HG02798 (cell line): ENCODE results near the gene COX7B.
"Not testable (repeated sequence)": the region's sequence is repeated elsewhere in the genome, so short reads cannot be mapped to it uniquely, and the experiment has no call there.

Source experiments
- ATAC-seq: cut with Tn5 transposase; IDR thresholded peaks from one replicate; pipeline ENCODE4 v1.9.1; 2021; ENCODE audit warnings: mild to moderate bottlenecking; ENCODE audit not compliant: unreplicated experiment, poor library complexity

Gene COX7B

DNA sequence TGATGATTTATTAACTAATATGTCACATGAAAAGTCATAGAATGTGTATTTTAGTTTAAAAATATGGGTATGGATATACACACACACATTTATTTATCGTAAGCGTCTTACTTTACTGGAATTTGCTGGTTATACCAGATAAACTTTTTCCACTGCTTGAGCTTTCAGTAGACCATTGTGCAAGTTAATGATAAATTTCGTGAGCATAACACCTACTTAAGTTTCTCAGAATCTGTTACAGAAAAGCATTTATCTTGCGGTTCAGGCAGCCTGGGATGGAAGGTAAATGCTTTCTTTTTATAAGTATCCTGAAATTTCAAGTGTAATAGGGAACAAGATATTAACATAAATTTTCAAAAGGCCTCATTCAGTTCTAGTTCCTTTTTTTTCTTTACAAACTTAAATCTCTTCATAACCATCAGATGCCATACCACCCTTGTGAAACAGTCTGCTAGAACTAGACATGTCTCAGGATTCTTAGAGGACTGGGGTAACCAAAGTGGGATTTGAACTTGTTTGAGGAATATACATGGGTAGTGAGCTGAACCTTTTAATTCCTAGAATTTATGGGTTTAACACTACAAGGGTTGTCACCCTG lies 38.9 kb downstream of the COX7B start:
- ATAC-seq: no peak

DNA sequence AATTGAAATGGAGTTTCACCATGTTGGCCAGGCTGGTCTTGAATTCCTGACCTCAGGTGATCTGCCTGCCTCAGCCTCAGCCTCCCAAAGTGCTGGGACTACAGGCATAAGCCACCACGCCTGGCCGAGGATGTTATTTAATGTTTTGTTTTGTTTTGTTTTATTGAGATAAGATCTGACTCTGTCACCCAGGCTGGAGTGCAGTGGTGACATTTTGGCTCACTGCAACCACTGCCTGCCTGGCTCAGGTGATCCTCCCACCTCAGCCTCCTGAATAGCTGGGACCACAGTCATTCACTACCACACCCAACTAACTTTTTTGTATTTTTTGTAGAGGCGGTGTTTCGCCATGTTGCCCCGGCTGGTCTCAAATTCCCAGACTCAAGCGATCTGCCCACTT lies 45.8 kb downstream of the COX7B start:
- ATAC-seq: not testable (repeated sequence)

DNA sequence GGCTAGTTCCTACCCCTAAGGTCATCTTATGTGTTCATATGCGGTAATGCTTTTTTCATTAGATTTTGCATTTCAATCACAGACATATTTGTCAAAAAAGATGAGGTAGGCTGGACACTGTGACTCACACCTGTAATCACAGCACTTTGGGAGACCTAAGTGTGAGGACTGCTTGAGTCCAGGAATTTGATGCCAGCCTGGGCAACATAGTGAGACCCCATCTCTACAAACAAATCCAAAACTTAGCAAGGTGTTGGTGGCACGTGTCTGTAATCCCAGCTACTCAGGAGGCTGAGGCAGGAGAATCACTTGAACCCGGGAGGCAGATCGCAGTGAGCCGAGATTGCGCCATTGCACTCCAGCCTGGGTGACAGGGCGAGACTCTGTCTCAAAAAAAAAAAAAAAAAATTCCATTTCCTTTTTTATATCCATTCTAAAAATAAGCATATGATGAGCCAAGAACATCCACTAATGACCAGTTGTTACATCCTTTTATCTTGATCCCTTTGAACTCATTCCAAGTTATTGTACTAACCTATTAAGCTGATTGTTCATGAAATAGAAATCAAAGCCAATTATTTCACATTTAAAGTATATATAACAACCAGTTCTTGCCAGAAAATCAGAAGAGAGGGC lies 46.8 kb downstream of the COX7B start:
- no peak for ATAC-seq

DNA sequence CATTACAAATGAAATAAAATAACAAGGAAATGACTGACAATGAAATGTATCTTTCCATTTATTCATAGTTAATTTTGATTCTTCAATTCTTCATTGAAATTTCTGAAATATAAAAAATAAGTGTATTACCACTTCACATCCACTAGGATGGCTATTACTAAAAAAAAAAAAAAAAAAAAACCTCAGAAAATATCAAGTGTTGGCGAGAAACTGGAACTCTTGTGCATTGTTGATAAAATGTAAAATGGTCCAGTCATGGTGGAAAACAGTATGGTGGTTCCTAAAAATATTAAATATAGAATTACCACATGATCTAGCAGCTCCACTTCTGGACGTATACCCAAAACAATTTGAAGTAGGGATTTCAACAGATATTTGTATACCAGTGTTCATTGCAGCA lies 47.3 kb downstream of the COX7B start:
- ATAC-seq: no peak

DNA sequence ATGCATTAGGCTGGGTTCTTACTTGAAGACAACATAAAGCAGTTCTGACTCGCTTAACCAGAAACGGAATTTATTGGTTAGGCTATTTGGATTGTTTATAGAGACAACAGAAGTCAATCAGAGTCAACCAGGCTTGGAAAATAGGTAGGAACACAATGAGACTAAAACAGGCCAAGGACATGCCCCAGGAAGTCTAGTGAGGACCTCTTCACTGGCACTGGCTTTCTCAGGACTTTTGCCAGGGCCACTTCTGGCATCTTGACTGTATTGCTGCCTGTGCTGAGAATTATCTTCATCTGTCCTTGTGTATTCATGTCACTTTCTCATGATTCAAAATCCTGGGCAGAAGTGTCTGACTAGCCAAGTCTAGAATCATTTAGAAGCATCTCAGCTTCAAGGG lies 50.6 kb downstream of the COX7B start:
- ATAC-seq: no peak

DNA sequence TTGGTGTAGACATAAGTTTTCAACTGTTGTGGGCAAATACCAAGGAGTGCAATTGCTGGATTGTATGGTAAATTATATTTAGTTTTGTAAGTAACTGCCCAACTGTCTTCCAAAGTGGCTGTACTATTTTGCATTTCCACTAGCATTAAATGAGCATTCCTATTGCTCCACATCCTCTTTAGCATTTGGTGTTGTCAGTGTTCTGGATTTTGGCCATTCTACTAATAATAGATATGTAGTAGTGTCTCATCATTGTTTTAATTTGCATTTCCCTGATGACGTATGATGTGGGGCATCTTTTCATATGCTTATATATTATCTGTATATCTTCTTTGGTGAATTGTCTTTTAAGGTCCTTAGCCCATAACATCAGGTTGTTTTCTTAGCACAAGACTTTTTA lies 52.9 kb downstream of the COX7B start:
- no peak for ATAC-seq

DNA sequence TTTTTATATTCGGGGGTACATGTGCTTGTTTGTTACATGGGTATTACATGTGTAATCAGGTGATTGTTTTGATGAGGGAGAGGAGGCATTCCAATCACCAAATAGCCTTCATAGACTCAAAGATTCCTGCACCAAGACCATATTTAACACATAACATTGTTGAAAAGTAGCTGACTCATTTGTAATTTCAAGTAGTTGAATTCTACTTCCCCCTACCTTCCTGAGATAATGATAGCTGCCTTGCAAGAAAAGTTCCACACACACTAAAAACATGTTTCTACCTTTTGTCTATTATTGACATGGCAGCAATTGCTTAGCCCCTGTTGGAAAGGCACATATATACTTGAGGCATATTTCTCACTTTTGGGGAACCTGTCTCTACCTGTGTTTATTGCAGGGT lies 54.0 kb downstream of the COX7B start:
- no peak for ATAC-seq

DNA sequence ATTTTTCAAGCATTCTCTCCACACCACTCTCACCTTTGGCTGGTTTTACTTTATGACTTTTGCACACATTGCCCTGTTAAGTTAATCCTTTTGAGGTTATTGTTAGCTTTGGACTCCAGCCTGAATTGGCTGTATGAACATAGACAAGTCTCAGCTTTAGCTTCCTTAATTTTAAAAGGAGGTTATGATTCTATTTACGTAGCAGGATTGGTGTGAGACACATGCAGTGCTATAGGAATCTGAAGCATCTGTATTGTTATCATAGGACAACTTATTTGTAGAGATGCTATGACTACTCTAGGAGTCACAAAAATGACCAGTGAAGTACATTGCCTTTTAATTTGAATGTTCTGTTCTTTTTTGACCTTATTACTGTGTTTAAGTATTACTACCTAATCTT lies 54.4 kb downstream of the COX7B start:
- ATAC-seq: no peak
